ENCODE data around the gene PRR9.

Gene PRR9

GRCh38 chr1:153213519-153213918 is 3.9 kb upstream of the PRR9 start:
- Histone ChIP-seq H3K36me3 (ENCODE audit: insufficient read depth, low read length) (no peaks in the 10 kb centered on the region), H3K79me2 (ENCODE audit: insufficient read depth, low read length) (no peaks in the 10 kb centered on the region), H2AFZ (ENCODE audit: low read depth, low read length) (no peak overlapping the region), H3K9me3 (ENCODE audit: insufficient read depth, low read length, severe bottlenecking) (no peaks in the 10 kb centered on the region), H3K4me1 (ENCODE audit: insufficient read depth, low read length) (no peaks in the 10 kb centered on the region), H3K27me3 (ENCODE audit: insufficient read depth, low read length, poor library complexity) (peaks cover 10% of the 10 kb centered on the region), H3K27ac (ENCODE audit: low read length) (no peak overlapping the region), H3K9ac (ENCODE audit: low read depth, low read length) (no peak overlapping the region), H4K20me1 (ENCODE audit: insufficient read depth, low read length) (no peaks in the 10 kb centered on the region), H3K4me3 (ENCODE audit: low read depth in 1 of 2, low read length in 2 of 2) (no peak overlapping the region), H3K4me2 (ENCODE audit: insufficient read depth, low read length) (no peak overlapping the region)
- ATAC-seq (ENCODE audit: insufficient read depth, low read depth) (no peak), DNase-seq (no peak)
- TF ChIP-seq EZH2 (IDR thresholded peaks at IDR 0.05; ENCODE audit: borderline replicate concordance, low read depth, low read length, severe bottlenecking): no peak
- TF ChIP-seq, protein P1, sequence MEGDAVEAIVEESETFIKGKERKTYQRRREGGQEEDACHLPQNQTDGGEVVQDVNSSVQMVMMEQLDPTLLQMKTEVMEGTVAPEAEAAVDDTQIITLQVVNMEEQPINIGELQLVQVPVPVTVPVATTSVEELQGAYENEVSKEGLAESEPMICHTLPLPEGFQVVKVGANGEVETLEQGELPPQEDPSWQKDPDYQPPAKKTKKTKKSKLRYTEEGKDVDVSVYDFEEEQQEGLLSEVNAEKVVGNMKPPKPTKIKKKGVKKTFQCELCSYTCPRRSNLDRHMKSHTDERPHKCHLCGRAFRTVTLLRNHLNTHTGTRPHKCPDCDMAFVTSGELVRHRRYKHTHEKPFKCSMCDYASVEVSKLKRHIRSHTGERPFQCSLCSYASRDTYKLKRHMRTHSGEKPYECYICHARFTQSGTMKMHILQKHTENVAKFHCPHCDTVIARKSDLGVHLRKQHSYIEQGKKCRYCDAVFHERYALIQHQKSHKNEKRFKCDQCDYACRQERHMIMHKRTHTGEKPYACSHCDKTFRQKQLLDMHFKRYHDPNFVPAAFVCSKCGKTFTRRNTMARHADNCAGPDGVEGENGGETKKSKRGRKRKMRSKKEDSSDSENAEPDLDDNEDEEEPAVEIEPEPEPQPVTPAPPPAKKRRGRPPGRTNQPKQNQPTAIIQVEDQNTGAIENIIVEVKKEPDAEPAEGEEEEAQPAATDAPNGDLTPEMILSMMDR (IDR thresholded peaks at IDR 0.05; ENCODE audit: borderline replicate concordance, extremely low read depth, low read length, poor library complexity, severe bottlenecking): no peak

GRCh38 chr1:153217744-153218416 is 496 bp downstream of the PRR9 start:
- Histone ChIP-seq H3K36me3 (ENCODE audit: insufficient read depth, low read length) (no peaks in the 10 kb centered on the region), H4K20me1 (ENCODE audit: insufficient read depth, low read length) (no peaks in the 10 kb centered on the region), H3K27ac (ENCODE audit: low read length) (no peak overlapping the region), H2AFZ (ENCODE audit: low read depth, low read length) (no peak overlapping the region), H3K27me3 (ENCODE audit: insufficient read depth, low read length, poor library complexity) (peaks cover 26% of the 10 kb centered on the region), H3K4me1 (ENCODE audit: insufficient read depth, low read length) (no peaks in the 10 kb centered on the region), H3K9me3 (ENCODE audit: insufficient read depth, low read length, severe bottlenecking) (no peaks in the 10 kb centered on the region), H3K79me2 (ENCODE audit: insufficient read depth, low read length) (no peaks in the 10 kb centered on the region), H3K9ac (ENCODE audit: low read depth, low read length) (no peak overlapping the region), H3K4me3 (ENCODE audit: low read depth in 1 of 2, low read length in 2 of 2) (no peak overlapping the region), H3K4me2 (ENCODE audit: insufficient read depth, low read length) (no peak overlapping the region)
- no peak for TF ChIP-seq EZH2 (IDR thresholded peaks at IDR 0.05; ENCODE audit: borderline replicate concordance, low read depth, low read length, severe bottlenecking)
- TF ChIP-seq, protein P1 (IDR thresholded peaks at IDR 0.05; ENCODE audit: borderline replicate concordance, extremely low read depth, low read length, poor library complexity, severe bottlenecking): no peak
- DNase-seq: no peak
- ATAC-seq (ENCODE audit: insufficient read depth, low read depth): no peak

DNA sequence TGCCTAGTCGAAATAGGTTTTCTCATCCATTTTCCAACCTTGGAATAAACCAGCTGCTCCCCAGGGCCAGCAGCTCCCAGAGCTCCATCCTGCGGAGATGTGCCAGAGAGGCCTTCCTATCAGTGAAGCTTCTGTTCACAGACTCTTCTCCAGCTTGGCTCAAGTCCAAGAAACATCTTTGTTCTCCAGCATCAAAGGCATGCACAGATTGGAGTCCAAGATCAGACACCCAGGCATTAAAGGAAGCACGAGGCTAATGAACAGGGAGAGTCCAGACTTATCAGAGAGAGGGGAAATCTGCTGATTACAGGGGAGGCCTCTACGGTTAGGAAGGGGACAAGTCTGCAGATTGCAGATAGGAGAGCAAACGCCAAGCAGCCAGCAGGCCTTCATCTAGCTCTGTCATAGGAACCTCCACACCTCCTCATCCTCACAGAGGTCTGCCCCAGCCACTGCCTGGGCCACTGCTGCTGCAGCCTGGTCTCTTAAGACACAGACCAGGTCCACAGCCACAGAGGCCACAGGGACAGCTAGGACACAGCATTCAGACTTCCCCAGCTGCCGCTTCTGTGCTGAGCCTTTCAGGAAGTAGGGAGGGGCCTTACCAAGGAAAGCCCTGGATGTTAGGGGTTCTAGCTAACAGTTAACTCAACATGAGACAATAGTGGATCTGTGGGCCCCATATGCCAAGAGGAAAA is 3.4 kb downstream of the PRR9 start:
- H3K36me3 ChIP-seq (ENCODE audit: insufficient read depth, low read length): no peaks in the 10 kb centered on the region
- no peak overlapping the region for H2AFZ ChIP-seq (ENCODE audit: low read depth, low read length)
- no peaks in the 10 kb centered on the region for H4K20me1 ChIP-seq (ENCODE audit: insufficient read depth, low read length)
- TF ChIP-seq EZH2 (IDR thresholded peaks at IDR 0.05; ENCODE audit: borderline replicate concordance, low read depth, low read length, severe bottlenecking): no peak
- TF ChIP-seq, protein P1 (IDR thresholded peaks at IDR 0.05; ENCODE audit: borderline replicate concordance, extremely low read depth, low read length, poor library complexity, severe bottlenecking): no peak
- no peak overlapping the region for H3K4me2 ChIP-seq (ENCODE audit: insufficient read depth, low read length)
- no peak for ATAC-seq (ENCODE audit: insufficient read depth, low read depth)
- peaks cover 24% of the 10 kb centered on the region for H3K27me3 ChIP-seq (ENCODE audit: insufficient read depth, low read length, poor library complexity)
- H3K4me3 ChIP-seq (ENCODE audit: low read depth in 1 of 2, low read length in 2 of 2): no peak overlapping the region
- DNase-seq: no peak
- H3K4me1 ChIP-seq (ENCODE audit: insufficient read depth, low read length): no peaks in the 10 kb centered on the region
- H3K9ac ChIP-seq (ENCODE audit: low read depth, low read length): no peak overlapping the region
- no peak overlapping the region for H3K27ac ChIP-seq (ENCODE audit: low read length)
- H3K79me2 ChIP-seq (ENCODE audit: insufficient read depth, low read length): no peaks in the 10 kb centered on the region
- no peaks in the 10 kb centered on the region for H3K9me3 ChIP-seq (ENCODE audit: insufficient read depth, low read length, severe bottlenecking)

Measured in DND-41 (cell line).